Pericardium fibroblast (primary cell): Measurements from ENCODE around the gene FMR1. TPM values are rescaled to one million over a fixed set of nuclear protein-coding genes. Genes with fewer than 3 reads are reported as not detected.

Experiments used
- total RNA-seq: library from RNA; depleted of rRNA; stranded (reverse); fragments of >200 nt; gene quantifications from 2 replicates; pipeline ENCODE4 v1.2.3, GENCODE V29; 2015

Gene FMR1
- 9.6 and 14.5 TPM in 2 replicates for total RNA-seq

DNA sequence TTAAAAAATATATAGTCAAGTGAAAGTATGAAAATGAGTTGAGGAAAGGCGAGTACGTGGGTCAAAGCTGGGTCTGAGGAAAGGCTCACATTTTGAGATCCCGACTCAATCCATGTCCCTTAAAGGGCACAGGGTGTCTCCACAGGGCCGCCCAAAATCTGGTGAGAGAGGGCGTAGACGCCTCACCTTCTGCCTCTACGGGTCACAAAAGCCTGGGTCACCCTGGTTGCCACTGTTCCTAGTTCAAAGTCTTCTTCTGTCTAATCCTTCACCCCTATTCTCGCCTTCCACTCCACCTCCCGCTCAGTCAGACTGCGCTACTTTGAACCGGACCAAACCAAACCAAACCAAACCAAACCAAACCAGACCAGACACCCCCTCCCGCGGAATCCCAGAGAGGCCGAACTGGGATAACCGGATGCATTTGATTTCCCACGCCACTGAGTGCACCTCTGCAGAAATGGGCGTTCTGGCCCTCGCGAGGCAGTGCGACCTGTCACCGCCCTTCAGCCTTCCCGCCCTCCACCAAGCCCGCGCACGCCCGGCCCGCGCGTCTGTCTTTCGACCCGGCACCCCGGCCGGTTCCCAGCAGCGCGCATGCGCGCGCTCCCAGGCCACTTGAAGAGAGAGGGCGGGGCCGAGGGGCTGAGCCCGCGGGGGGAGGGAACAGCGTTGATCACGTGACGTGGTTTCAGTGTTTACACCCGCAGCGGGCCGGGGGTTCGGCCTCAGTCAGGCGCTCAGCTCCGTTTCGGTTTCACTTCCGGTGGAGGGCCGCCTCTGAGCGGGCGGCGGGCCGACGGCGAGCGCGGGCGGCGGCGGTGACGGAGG lies at the start of gene FMR1:
FMR1 (plus strand) TSS at position 728 of the 831 bp plus-strand sequence. CDS start 261 bp downstream, outside the sequence.

DNA sequence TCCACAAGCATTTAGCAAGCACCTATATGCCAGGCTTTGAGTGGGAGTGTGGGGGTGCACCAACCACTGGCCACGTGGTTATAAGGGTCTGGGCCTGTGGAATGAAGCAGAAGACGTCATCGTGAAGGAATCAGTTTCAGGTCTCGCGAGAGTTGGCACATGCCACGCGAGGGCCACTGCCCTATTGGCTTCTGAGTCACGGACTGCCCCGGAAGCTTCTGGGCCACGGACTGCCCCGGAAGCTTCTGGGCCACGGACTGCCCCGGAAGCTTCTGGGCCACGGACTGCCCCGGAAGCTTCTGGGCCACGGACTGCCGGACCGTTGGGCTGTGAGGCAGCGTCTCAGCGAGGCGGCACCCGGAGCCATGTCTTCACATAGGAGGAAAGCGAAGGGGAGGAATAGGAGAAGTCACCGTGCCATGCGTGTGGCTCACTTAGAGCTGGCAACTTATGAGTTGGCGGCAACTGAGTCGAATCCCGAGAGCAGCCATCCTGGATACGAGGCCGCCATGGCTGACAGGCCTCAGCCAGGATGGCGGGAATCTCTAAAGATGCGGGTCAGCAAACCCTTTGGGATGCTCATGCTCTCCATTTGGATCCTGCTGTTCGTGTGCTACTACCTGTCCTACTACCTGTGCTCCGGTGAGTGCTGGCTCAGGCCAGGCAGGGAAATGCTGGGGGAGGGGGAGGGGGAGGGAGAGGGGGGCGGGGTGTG lies 69.5 kb downstream of the FMR1 start, which contains the start of gene FMR1NB:
FMR1NB (plus strand) TSS at position 300 of the 715 bp plus-strand sequence; CDS start at position 366, 66 bp downstream.

Other genes starting within 250 kb of the FMR1 start
- gene FMR1NB, start 69.4 kb downstream of the FMR1 start, total RNA-seq: not detected in 2 replicates